ENCODE measurements around the gene LRRC72.
"Not testable (repeated sequence)": the region's sequence is repeated elsewhere in the genome, so short reads cannot be mapped to it uniquely, and the experiment has no call there.

The LRRC72 gene

DNA sequence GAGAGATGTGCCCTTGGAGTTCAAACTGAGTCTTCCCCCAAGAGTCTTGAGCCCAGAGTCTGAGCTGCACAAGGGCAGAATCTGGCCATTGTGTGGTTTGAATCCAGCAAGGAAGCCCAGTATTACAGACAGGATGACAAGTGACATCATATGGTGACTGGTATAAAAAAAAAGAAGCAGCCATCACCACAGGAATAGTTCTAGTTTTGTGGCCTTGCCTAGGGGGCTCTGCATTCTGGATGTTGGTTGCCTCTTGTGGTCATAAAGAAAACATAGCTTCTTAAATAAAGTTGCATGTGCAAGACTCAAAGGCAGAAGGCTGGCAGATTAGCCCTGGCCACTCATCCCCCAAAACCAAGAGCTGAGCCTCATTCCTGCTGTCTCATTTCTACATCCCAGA, 16.8 kb upstream of the LRRC72 start:
- no peak for DNase-seq (ENCODE audit: low read depth)
- no peak for TF ChIP-seq CTCF (conservative IDR thresholded peaks at IDR 0.05; ENCODE audit: low read length)

GRCh38 chr7:16511314-16511713, 15.3 kb upstream of the LRRC72 start:
- no peak for DNase-seq (ENCODE audit: low read depth)
- H3K4me3 ChIP-seq (ENCODE audit: low read length): no peak overlapping the region

More for the DNA sequence above, 16.8 kb upstream of the LRRC72 start:
- H3K4me3 ChIP-seq (ENCODE audit: low read length): no peak overlapping the region

GRCh38 chr7:16512097-16512496, 14.5 kb upstream of the LRRC72 start:
- H3K4me3 ChIP-seq (ENCODE audit: low read length): no peak overlapping the region
- DNase-seq (ENCODE audit: low read depth): no peak
- no peak for TF ChIP-seq CTCF (conservative IDR thresholded peaks at IDR 0.05; ENCODE audit: low read length)

More at GRCh38 chr7:16511314-16511713, 15.3 kb upstream of the LRRC72 start:
- no peak for TF ChIP-seq CTCF (conservative IDR thresholded peaks at IDR 0.05; ENCODE audit: low read length)

GRCh38 chr7:16514271-16514670, 12.4 kb upstream of the LRRC72 start:
- no peak for TF ChIP-seq CTCF (conservative IDR thresholded peaks at IDR 0.05; ENCODE audit: low read length)
- DNase-seq (ENCODE audit: low read depth): no peak
- H3K4me3 ChIP-seq (ENCODE audit: low read length): no peak overlapping the region

DNA sequence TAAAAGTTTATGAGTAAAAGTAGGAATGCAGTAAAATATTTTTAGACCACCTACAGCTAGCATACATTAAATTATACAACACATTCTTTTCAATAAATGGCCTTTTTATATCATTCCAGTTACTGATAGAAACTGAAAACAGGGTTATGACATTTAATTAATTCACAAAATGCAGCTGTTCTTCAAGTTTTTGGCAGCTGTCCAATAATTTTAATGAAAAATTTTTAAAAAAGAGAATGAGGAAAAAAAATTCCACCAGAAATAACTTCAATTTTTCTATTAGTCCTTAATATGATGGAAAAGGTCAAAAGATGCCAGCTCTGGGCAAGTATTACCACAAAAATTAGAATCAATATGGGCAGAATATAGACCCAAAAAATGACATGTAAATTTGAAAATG, 11.9 kb upstream of the LRRC72 start:
- no peak for TF ChIP-seq CTCF (conservative IDR thresholded peaks at IDR 0.05; ENCODE audit: low read length)
- no peak for DNase-seq (ENCODE audit: low read depth)
- H3K4me3 ChIP-seq (ENCODE audit: low read length): no peak overlapping the region

GRCh38 chr7:16515785-16516685, 10.6 kb upstream of the LRRC72 start:
- no peak for DNase-seq (ENCODE audit: low read depth)
- H3K4me3 ChIP-seq (ENCODE audit: low read length): no peak overlapping the region
- no peak for TF ChIP-seq CTCF (conservative IDR thresholded peaks at IDR 0.05; ENCODE audit: low read length)

DNA sequence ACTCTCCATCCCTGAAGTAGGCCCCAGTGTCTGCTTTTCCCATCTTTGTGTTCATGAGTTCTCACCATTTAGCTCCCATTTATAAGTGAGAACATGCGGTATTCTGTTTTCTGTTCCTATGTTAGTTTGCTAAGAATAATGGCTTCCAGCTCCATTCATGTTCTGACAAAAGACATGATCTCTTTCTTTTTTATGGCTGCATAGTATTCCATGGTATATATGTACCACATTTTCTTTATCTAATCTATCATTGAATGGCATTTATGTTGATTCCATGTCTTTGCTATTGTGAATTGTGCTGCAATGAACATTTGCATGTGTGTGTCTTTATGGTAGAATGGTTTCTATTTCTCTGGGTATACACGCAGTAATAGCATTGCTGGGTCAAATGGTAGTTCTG, 6.6 kb upstream of the LRRC72 start:
- DNase-seq (ENCODE audit: low read depth); H3K4me3 ChIP-seq (ENCODE audit: low read length): not testable (repeated sequence)

All from AG10803 (cell line).